HG03565 (cell line): Measurements from ENCODE around the gene POLR3E.
"Not testable (repeated sequence)": the region's sequence is repeated elsewhere in the genome, so short reads cannot be mapped to it uniquely, and the experiment has no call there.

Experiments
- ATAC-seq: cut with Tn5 transposase; IDR thresholded peaks from one replicate; pipeline ENCODE4 v1.9.1; 2021; ENCODE audit warnings: mild to moderate bottlenecking, moderate library complexity; ENCODE audit not compliant: unreplicated experiment

Gene POLR3E

GRCh38 chr16:22333457-22333994 lies 36.3 kb downstream of the POLR3E start:
- no peak for ATAC-seq

GRCh38 chr16:22335668-22336246 lies 38.5 kb downstream of the POLR3E start:
- ATAC-seq = no peak

GRCh38 chr16:22336581-22336980 lies 39.4 kb downstream of the POLR3E start:
- ATAC-seq = no peak

GRCh38 chr16:22337045-22337444 lies 39.8 kb downstream of the POLR3E start:
- no peak for ATAC-seq

- ATAC-seq = no peak
Observed at GRCh38 chr16:22337849-22338635, 40.8 kb downstream of the POLR3E start.

- no peak for ATAC-seq
Observed at GRCh38 chr16:22340945-22341344, 43.7 kb downstream of the POLR3E start.

GRCh38 chr16:22342082-22342481 lies 44.9 kb downstream of the POLR3E start:
- no peak for ATAC-seq

- no peak for ATAC-seq
Observed at GRCh38 chr16:22346483-22346882, 49.3 kb downstream of the POLR3E start.

GRCh38 chr16:22347100-22347820 lies 50.1 kb downstream of the POLR3E start:
- ATAC-seq = no peak

- ATAC-seq = no peak
Observed at GRCh38 chr16:22348291-22348690, 51.1 kb downstream of the POLR3E start.

GRCh38 chr16:22351017-22351416 lies 53.8 kb downstream of the POLR3E start:
- not testable (repeated sequence) for ATAC-seq

GRCh38 chr16:22352140-22352539 lies 54.9 kb downstream of the POLR3E start:
- ATAC-seq = no peak

- ATAC-seq = no peak
Observed at GRCh38 chr16:22352723-22353122, 55.5 kb downstream of the POLR3E start.

- ATAC-seq = no peak
Observed at GRCh38 chr16:22353191-22353919, 56.1 kb downstream of the POLR3E start.

- no peak for ATAC-seq
Observed at GRCh38 chr16:22353933-22354541, 56.8 kb downstream of the POLR3E start.

GRCh38 chr16:22355487-22355908 lies 58.3 kb downstream of the POLR3E start:
- no peak for ATAC-seq

- ATAC-seq = no peak
Observed at GRCh38 chr16:22356930-22357634, 59.9 kb downstream of the POLR3E start.

GRCh38 chr16:22357635-22357971 lies 60.4 kb downstream of the POLR3E start:
- no peak for ATAC-seq

- ATAC-seq = no peak
Observed at GRCh38 chr16:22358000-22358399, 60.8 kb downstream of the POLR3E start.

GRCh38 chr16:22359679-22360078 lies 62.5 kb downstream of the POLR3E start:
- no peak for ATAC-seq
